ENCODE measurements around the gene TMEM203. TPM values are rescaled to one million over a fixed set of nuclear protein-coding genes. Genes with fewer than 3 reads are reported as not detected.

Gene TMEM203
- total and polyA plus RNA-seq, 2 of the 13 experiments (the other 11 are each of a cell fraction or from before 2014, with no cell fraction given): 23.4 to 36.7 TPM

DNA sequence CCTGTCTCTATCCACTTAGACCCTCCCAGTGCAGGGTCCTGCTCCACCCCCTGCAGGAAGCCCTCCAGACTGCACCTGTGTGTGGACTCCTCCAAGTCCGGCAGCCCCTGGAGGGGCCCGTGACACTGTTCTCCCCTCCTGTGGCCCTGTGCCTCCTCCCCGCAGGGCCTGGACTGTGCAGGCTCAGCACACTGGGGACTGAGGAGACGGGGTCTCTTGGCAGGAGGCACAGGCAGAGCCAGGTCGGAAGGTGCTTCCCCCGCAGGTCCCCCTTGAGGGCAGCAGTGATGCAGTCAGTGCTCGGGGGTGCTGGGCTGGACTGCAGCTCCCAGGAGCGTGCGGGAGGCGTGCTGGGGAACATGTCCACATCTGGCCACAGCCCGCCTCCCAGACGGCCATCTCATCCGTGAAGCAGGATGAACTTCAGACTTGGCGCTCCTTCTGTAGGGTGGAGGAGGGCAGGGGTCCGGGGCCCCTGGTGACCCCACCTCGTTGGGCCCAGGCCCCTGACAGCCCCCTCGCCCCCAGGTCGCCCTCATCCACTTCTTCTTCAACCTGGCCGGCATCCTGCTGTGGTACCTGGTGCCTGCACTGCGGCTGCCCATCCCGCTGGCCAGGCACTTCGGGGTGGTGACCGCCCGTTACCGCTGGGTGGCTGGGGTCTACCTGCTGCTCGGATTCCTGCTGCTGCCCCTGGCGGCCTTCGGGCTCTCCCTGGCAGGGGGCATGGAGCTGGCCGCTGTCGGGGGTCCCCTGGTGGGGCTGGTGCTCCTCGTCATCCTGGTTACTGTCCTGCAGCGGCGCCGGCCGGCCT, 30.2 kb upstream of the TMEM203 start (continued):
- TF ChIP-seq ZBTB38 (CRISPR knock-in tag; IDR thresholded peaks at IDR 0.05) (no peak), PRMT3 (CRISPR knock-in tag; IDR thresholded peaks at IDR 0.05; ENCODE audit: borderline replicate concordance, low read depth) (no peak), ZBTB43 (CRISPR knock-in tag; conservative IDR thresholded peaks at IDR 0.05) (0 out of 2 replicates have a peak, but pooled peaks have one; percentile 38), TOPORS (CRISPR knock-in tag; IDR thresholded peaks at IDR 0.05) (no peak), KDM3A (CRISPR knock-in tag; IDR thresholded peaks at IDR 0.05; ENCODE audit: low read depth) (no peak; the same call in 1 of the 2 replicates), ZNF83 (CRISPR knock-in tag; IDR thresholded peaks at IDR 0.05; ENCODE audit: borderline replicate concordance) (no peak), ZSCAN30 (CRISPR knock-in tag; IDR thresholded peaks at IDR 0.05) (no peak), ZNF225 (CRISPR knock-in tag; IDR thresholded peaks at IDR 0.05) (no peak), MIXL1 (CRISPR knock-in tag; IDR thresholded peaks at IDR 0.05) (0 out of 2 replicates have a peak, but pooled peaks have one; percentile 23), ZNF724P (CRISPR knock-in tag; IDR thresholded peaks at IDR 0.05; ENCODE audit: borderline replicate concordance) (no peak), HNRNPK (IDR thresholded peaks at IDR 0.05; ENCODE audit: low read depth, low read length, poor library complexity, severe bottlenecking) (no peak), ZNF501 (CRISPR knock-in tag; IDR thresholded peaks at IDR 0.05) (no peak; the same call in 1 of the 2 replicates), ONECUT2 (CRISPR knock-in tag; IDR thresholded peaks at IDR 0.05) (no peak), NR2F1 (CRISPR knock-in tag; IDR thresholded peaks at IDR 0.05) (no peak), ADNP (CRISPR knock-in tag; IDR thresholded peaks at IDR 0.05) (no peak), RBM39 (IDR thresholded peaks at IDR 0.05; ENCODE audit: low read depth, low read length, poor library complexity, severe bottlenecking) (peak; percentile 30), ZNF138 (CRISPR knock-in tag; IDR thresholded peaks at IDR 0.05; ENCODE audit: low read depth) (no peak), PLSCR1 (CRISPR knock-in tag; IDR thresholded peaks at IDR 0.05; ENCODE audit: borderline replicate concordance) (no peak), BRCA1 (CRISPR knock-in tag; IDR thresholded peaks at IDR 0.05) (no peak), ZNF20 (CRISPR knock-in tag; IDR thresholded peaks at IDR 0.05) (no peak), RCOR2 (CRISPR knock-in tag; IDR thresholded peaks at IDR 0.05) (no peak), MAFK (conservative IDR thresholded peaks at IDR 0.05 in 1 of 2, IDR thresholded peaks at IDR 0.05 in 1 of 2; ENCODE audit: low read length in 2 of 2) (no peak), YEATS2 (CRISPR knock-in tag; IDR thresholded peaks at IDR 0.05; ENCODE audit: borderline replicate concordance) (no peak), CENPBD1 (CRISPR knock-in tag; IDR thresholded peaks at IDR 0.05; ENCODE audit: borderline replicate concordance, low read depth) (no peak)
- TF ChIP-seq, protein P1, sequence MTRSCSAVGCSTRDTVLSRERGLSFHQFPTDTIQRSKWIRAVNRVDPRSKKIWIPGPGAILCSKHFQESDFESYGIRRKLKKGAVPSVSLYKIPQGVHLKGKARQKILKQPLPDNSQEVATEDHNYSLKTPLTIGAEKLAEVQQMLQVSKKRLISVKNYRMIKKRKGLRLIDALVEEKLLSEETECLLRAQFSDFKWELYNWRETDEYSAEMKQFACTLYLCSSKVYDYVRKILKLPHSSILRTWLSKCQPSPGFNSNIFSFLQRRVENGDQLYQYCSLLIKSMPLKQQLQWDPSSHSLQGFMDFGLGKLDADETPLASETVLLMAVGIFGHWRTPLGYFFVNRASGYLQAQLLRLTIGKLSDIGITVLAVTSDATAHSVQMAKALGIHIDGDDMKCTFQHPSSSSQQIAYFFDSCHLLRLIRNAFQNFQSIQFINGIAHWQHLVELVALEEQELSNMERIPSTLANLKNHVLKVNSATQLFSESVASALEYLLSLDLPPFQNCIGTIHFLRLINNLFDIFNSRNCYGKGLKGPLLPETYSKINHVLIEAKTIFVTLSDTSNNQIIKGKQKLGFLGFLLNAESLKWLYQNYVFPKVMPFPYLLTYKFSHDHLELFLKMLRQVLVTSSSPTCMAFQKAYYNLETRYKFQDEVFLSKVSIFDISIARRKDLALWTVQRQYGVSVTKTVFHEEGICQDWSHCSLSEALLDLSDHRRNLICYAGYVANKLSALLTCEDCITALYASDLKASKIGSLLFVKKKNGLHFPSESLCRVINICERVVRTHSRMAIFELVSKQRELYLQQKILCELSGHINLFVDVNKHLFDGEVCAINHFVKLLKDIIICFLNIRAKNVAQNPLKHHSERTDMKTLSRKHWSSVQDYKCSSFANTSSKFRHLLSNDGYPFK (CRISPR knock-in tag; IDR thresholded peaks at IDR 0.05; ENCODE audit: borderline replicate concordance): no peak
